UCSD-AML1 (cell line): Measurements from ENCODE around the gene NMUR1.

Experiments
- DNase-seq: peaks from one replicate; lab custom pipeline; 2025; ENCODE audit not compliant: unreplicated experiment; lab: John Stamatoyannopoulos, UW

The NMUR1 gene

GRCh38 chr2:231489990-231490389 is 40.3 kb downstream of the NMUR1 start:
- DNase-seq = no peak

- no peak for DNase-seq
Measured at GRCh38 chr2:231488331-231488730, 41.9 kb downstream of the NMUR1 start.

GRCh38 chr2:231486851-231487596 is 43.2 kb downstream of the NMUR1 start:
- DNase-seq = no peak

GRCh38 chr2:231483398-231484329 is 46.6 kb downstream of the NMUR1 start:
- DNase-seq = peak; percentile 66

- DNase-seq = peak; percentile 74
Measured at GRCh38 chr2:231482806-231483391, 47.3 kb downstream of the NMUR1 start.

- DNase-seq = no peak
Measured at GRCh38 chr2:231480781-231481180, 49.5 kb downstream of the NMUR1 start.

GRCh38 chr2:231479455-231479854 is 50.8 kb downstream of the NMUR1 start:
- no peak for DNase-seq

GRCh38 chr2:231476920-231477319 is 53.3 kb downstream of the NMUR1 start:
- DNase-seq = no peak

GRCh38 chr2:231475965-231476364 is 54.3 kb downstream of the NMUR1 start:
- no peak for DNase-seq
